Measurements from ENCODE around the gene DNM3.

DNM3 gene

GRCh38 chr1:171858696-171859095 lies 17.4 kb downstream of the DNM3 start:
- TF ChIP-seq TCF12 (IDR thresholded peaks at IDR 0.05; ENCODE audit: low read depth) (no peak), ZBTB7A (IDR thresholded peaks at IDR 0.05; ENCODE audit: low read depth) (no peak), TAF1 (IDR thresholded peaks at IDR 0.05; ENCODE audit: low read depth) (no peak), EP300 (IDR thresholded peaks at IDR 0.05; ENCODE audit: borderline replicate concordance) (no peak), RAD21 (IDR thresholded peaks at IDR 0.05; ENCODE audit: low read depth) (no peak), TEAD4 (IDR thresholded peaks at IDR 0.05) (no peak), EGR1 (IDR thresholded peaks at IDR 0.05) (no peak), FOXM1 (IDR thresholded peaks at IDR 0.05; ENCODE audit: borderline replicate concordance, low read depth) (no peak), YY1 (IDR thresholded peaks at IDR 0.05; ENCODE audit: low read depth) (no peak), NFIC (IDR thresholded peaks at IDR 0.05) (no peak), REST (IDR thresholded peaks at IDR 0.05; ENCODE audit: low read depth) (no peak), CEBPB (IDR thresholded peaks at IDR 0.05) (no peak), CREB1 (IDR thresholded peaks at IDR 0.05; ENCODE audit: low read depth) (no peak)
- TF ChIP-seq, protein P1, sequence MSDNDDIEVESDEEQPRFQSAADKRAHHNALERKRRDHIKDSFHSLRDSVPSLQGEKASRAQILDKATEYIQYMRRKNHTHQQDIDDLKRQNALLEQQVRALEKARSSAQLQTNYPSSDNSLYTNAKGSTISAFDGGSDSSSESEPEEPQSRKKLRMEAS (IDR thresholded peaks at IDR 0.05), result no peak
- TF ChIP-seq, protein P2, sequence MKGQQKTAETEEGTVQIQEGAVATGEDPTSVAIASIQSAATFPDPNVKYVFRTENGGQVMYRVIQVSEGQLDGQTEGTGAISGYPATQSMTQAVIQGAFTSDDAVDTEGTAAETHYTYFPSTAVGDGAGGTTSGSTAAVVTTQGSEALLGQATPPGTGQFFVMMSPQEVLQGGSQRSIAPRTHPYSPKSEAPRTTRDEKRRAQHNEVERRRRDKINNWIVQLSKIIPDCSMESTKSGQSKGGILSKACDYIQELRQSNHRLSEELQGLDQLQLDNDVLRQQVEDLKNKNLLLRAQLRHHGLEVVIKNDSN (IDR thresholded peaks at IDR 0.05), result no peak

- TF ChIP-seq TEAD4 (IDR thresholded peaks at IDR 0.05), result no peak
- no peak for TF ChIP-seq CREB1 (IDR thresholded peaks at IDR 0.05; ENCODE audit: low read depth)
- TF ChIP-seq YY1 (IDR thresholded peaks at IDR 0.05; ENCODE audit: low read depth), result no peak
- no peak for TF ChIP-seq CEBPB (IDR thresholded peaks at IDR 0.05)
- TF ChIP-seq EGR1 (IDR thresholded peaks at IDR 0.05), result no peak
- TF ChIP-seq TAF1 (IDR thresholded peaks at IDR 0.05; ENCODE audit: low read depth), result no peak
- TF ChIP-seq FOXM1 (IDR thresholded peaks at IDR 0.05; ENCODE audit: borderline replicate concordance, low read depth), result no peak
- TF ChIP-seq TCF12 (IDR thresholded peaks at IDR 0.05; ENCODE audit: low read depth), result no peak
- TF ChIP-seq EP300 (IDR thresholded peaks at IDR 0.05; ENCODE audit: borderline replicate concordance), result no peak
- TF ChIP-seq, protein P1 (IDR thresholded peaks at IDR 0.05), result no peak
- TF ChIP-seq, protein P2 (IDR thresholded peaks at IDR 0.05), result no peak
- TF ChIP-seq NFIC (IDR thresholded peaks at IDR 0.05), result no peak
- no peak for TF ChIP-seq RAD21 (IDR thresholded peaks at IDR 0.05; ENCODE audit: low read depth)
- no peak for TF ChIP-seq ZBTB7A (IDR thresholded peaks at IDR 0.05; ENCODE audit: low read depth)
- no peak for TF ChIP-seq REST (IDR thresholded peaks at IDR 0.05; ENCODE audit: low read depth)
Observed at GRCh38 chr1:171860696-171861095, 19.4 kb downstream of the DNM3 start.

- TF ChIP-seq, protein P2 (IDR thresholded peaks at IDR 0.05), result no peak
Observed at GRCh38 chr1:171863531-171863930, 22.2 kb downstream of the DNM3 start.

DNA sequence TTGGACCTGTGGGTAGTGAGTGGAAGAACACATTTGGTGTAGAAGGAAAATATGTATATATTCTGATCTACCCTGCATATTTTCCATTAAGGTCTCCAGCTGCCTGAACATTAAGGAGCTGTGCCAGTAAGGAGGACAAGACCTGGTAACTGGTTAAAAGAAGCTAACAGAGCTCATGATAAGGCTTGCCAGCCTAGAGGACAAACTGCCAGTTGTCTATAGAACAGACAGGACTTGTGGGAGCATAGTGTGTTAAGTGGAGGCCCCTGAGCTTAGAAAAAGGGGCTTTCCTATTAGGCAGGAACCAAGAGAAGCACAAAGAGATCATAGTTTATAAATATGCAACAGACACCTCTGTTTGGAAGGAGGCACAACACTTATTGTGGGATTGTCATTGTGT lies 23.0 kb downstream of the DNM3 start:
- TF ChIP-seq EP300 (IDR thresholded peaks at IDR 0.05; ENCODE audit: borderline replicate concordance) (no peak), CREB1 (IDR thresholded peaks at IDR 0.05; ENCODE audit: low read depth) (no peak), YY1 (IDR thresholded peaks at IDR 0.05; ENCODE audit: low read depth) (no peak), TEAD4 (IDR thresholded peaks at IDR 0.05) (no peak), CEBPB (IDR thresholded peaks at IDR 0.05) (no peak), FOXM1 (IDR thresholded peaks at IDR 0.05; ENCODE audit: borderline replicate concordance, low read depth) (no peak), RAD21 (IDR thresholded peaks at IDR 0.05; ENCODE audit: low read depth) (no peak), TCF12 (IDR thresholded peaks at IDR 0.05; ENCODE audit: low read depth) (no peak), NFIC (IDR thresholded peaks at IDR 0.05) (no peak), EGR1 (IDR thresholded peaks at IDR 0.05) (no peak), ZBTB7A (IDR thresholded peaks at IDR 0.05; ENCODE audit: low read depth) (no peak), REST (IDR thresholded peaks at IDR 0.05; ENCODE audit: low read depth) (no peak), TAF1 (IDR thresholded peaks at IDR 0.05; ENCODE audit: low read depth) (no peak)
- TF ChIP-seq, protein P2 (IDR thresholded peaks at IDR 0.05), result no peak
- TF ChIP-seq, protein P1 (IDR thresholded peaks at IDR 0.05), result no peak
